HepG2 (cell line): Measurements from ENCODE around the gene MON1A. TPM values are rescaled to one million over a fixed set of nuclear protein-coding genes. Genes with fewer than 3 reads are reported as not detected.
A peak's percentile ranks its signal among the peaks of the same experiment; 100 is the strongest.

ENCODE experiments used
- ATAC-seq: fragments of 200-7000 bp; cut with Tn5 transposase; 3 replicates; pipeline ENCODE4 v1.9.1; 2020; ENCODE audit warnings: mild to moderate bottlenecking, moderate library complexity
- BruUV-seq: library from RNA; stranded (reverse); fragments of 400-500 nt; replicated peaks from 2 replicates; lab custom pipeline; 2021; lab: Mats Ljungman, UMichigan
- CTCF ChIA-PET: fragments of 300-600 bp; formaldehyde crosslinking; extraction: SDS; loops from one replicate; lab custom pipeline; 2021; ENCODE audit warnings: low total read pairs, inconsistent platforms, low intra/inter-chr PET ratio; lab: Yijun Ruan, JAX
- POLR2A ChIA-PET: fragments of 350-600 bp; sonication (Branson Sonifier 250); formaldehyde crosslinking; loops from one replicate; lab custom pipeline; 2020; ENCODE audit warnings: antibody characterized with exemption, inconsistent platforms; lab: Yijun Ruan, JAX
- DNase-seq: peaks from one replicate; pipeline ENCODE4 v3.0.0-alpha.2; 2015; ENCODE audit warnings: low spot score
- FAIRE-seq: peaks from 3 replicates; lab custom pipeline; 2011; peaks lifted over from hg19 to GRCh38; lab: Jason Lieb, UNC
- H2AFZ ChIP-seq: one replicate; pipeline ENCODE4 v1.6.1; 2011; ENCODE audit warnings: low read length, inconsistent platforms
- H3K27ac ChIP-seq: fragments of 300-600 bp; 3 replicates; pipeline ENCODE4 v1.8.0; 2011; ENCODE audit warnings: mixed run types, mild to moderate bottlenecking, mixed read lengths, low read length, inconsistent platforms; ENCODE audit not compliant: insufficient read depth; ENCODE audit errors: extremely low read length
- H3K27me3 ChIP-seq, 2 experiments: fragments of 200-600 bp in 1 of 2; 2 replicates in 1 of 2; 3 replicates in 1 of 2; pipeline versions ENCODE4 v1.6.0 to v1.8.0; 2011; ENCODE audit warnings: low read length in 2 of 2, mild to moderate bottlenecking in 2 of 2, moderate library complexity in 2 of 2, inconsistent platforms in 1 of 2; ENCODE audit not compliant: insufficient read depth in 2 of 2, control insufficient read depth in 1 of 2
- H3K36me3 ChIP-seq, 2 experiments: fragments of 200-600 bp in 1 of 2; replicated peaks in 1 of 2; 2 replicates in 1 of 2; 3 replicates in 1 of 2; pipeline versions ENCODE4 v1.5.1 to v1.8.0; 2011; ENCODE audit warnings: low read length in 2 of 2, inconsistent platforms in 1 of 2; ENCODE audit not compliant: insufficient read depth in 2 of 2, control insufficient read depth in 1 of 2
- H3K4me1 ChIP-seq: 2 replicates; pipeline ENCODE4 v1.5.1; 2012; ENCODE audit warnings: low read length, inconsistent platforms; ENCODE audit not compliant: insufficient read depth
- H3K4me2 ChIP-seq: 2 replicates; pipeline ENCODE4 v1.6.0; 2011; ENCODE audit warnings: low read depth, low read length, inconsistent platforms
- H3K4me3 ChIP-seq, 3 experiments: fragments of 200-600 bp in 1 of 3; sonication (generic), shearing (Covaris generic) in 1 of 3; replicated peaks in 1 of 3; 2 replicates each; pipeline ENCODE4 v1.5.1; 2011 to 2016; ENCODE audit warnings: low read length in 3 of 3, inconsistent platforms in 2 of 3, low read depth in 2 of 3, mild to moderate bottlenecking in 2 of 3, control low read depth in 1 of 3, mixed read lengths in 1 of 3; ENCODE audit not compliant: insufficient read depth in 1 of 3
- H3K79me2 ChIP-seq: one replicate; pipeline ENCODE4 v1.6.1; 2011; ENCODE audit warnings: low read length, inconsistent platforms; ENCODE audit not compliant: insufficient read depth
- H3K9ac ChIP-seq: 2 replicates; pipeline ENCODE4 v1.6.0; 2011; ENCODE audit warnings: mild to moderate bottlenecking, low read depth, low read length, inconsistent platforms; ENCODE audit not compliant: insufficient read depth
- H3K9me3 ChIP-seq: 2 replicates; pipeline ENCODE4 v1.5.1; 2012; ENCODE audit warnings: mild to moderate bottlenecking, low read length
- H4K20me1 ChIP-seq: 2 replicates; pipeline ENCODE4 v1.6.0; 2011; ENCODE audit warnings: inconsistent platforms, mild to moderate bottlenecking, low read length, moderate library complexity; ENCODE audit not compliant: insufficient read depth
- ATF4 ChIP-seq, 2 experiments: fragments of 450-650 bp in 1 of 2; sonication (generic) in 1 of 2; formaldehyde crosslinking; IDR thresholded peaks; 2 replicates each; pipeline versions ENCODE4 v1.5.0 to v1.8.0; 2020 to 2022; ENCODE audit warnings: mild to moderate bottlenecking in 1 of 2, missing genetic modification reagents in 1 of 2
- E2F2 ChIP-seq: sonication (generic); formaldehyde crosslinking; IDR thresholded peaks from 2 replicates; pipeline ENCODE4 v1.4.0; 2020; ENCODE audit warnings: missing genetic modification reagents, borderline replicate concordance
- EP300 ChIP-seq, 3 experiments: sonication (generic) in 1 of 3; formaldehyde crosslinking in 1 of 3; IDR thresholded peaks; 2 replicates each; pipeline versions ENCODE4 v1.5.1 to v1.6.1; 2011 to 2020; ENCODE audit warnings: low read depth in 2 of 3, low read length in 2 of 3, borderline replicate concordance in 1 of 3, improper control_type of control experiment in 1 of 3, mild to moderate bottlenecking in 1 of 3, missing genetic modification reagents in 1 of 3, moderate library complexity in 1 of 3
- IKZF5 ChIP-seq: IDR thresholded peaks from 2 replicates; pipeline ENCODE4 v1.6.1; 2018; ENCODE audit warnings: missing genetic modification reagents, mild to moderate bottlenecking, missing compliant biosample characterization
- KDM3A ChIP-seq: IDR thresholded peaks from 2 replicates; pipeline ENCODE4 v1.6.1; 2018; ENCODE audit warnings: low read depth, missing compliant biosample characterization
- MXI1 ChIP-seq: IDR thresholded peaks from 3 replicates; pipeline ENCODE4 v1.6.1; 2012; ENCODE audit warnings: low read depth, low read length, inconsistent platforms, borderline replicate concordance
- RBM22 ChIP-seq: fragments of 200-400 bp; formaldehyde crosslinking; optimal IDR thresholded peaks from 2 replicates; pipeline ENCODE3; 2017; ENCODE audit warnings: mild to moderate bottlenecking, low read length, moderate library complexity
- TCF7 ChIP-seq: sonication (generic); IDR thresholded peaks from 2 replicates; pipeline ENCODE4 v1.6.1; 2016; ENCODE audit warnings: antibody characterized with exemption, low read depth
- TIGD3 ChIP-seq: sonication (generic); formaldehyde crosslinking; IDR thresholded peaks from 2 replicates; pipeline ENCODE4 v1.5.1; 2020; ENCODE audit warnings: mild to moderate bottlenecking, missing genetic modification reagents, borderline replicate concordance
- ZEB1 ChIP-seq: IDR thresholded peaks from 2 replicates; pipeline ENCODE4 v1.6.1; 2012; ENCODE audit warnings: mild to moderate bottlenecking, low read depth, inconsistent platforms; ENCODE audit not compliant: insufficient replicate concordance
- ZNF205 ChIP-seq: IDR thresholded peaks from 2 replicates; pipeline ENCODE4 v1.6.1; 2018; ENCODE audit warnings: missing biosample characterization, missing genetic modification reagents
- ZNF251 ChIP-seq: sonication (generic); formaldehyde crosslinking; IDR thresholded peaks from 2 replicates; pipeline ENCODE4 v1.9.0; 2021; ENCODE audit warnings: mild to moderate bottlenecking, missing genetic modification reagents
- ZNF468 ChIP-seq: sonication (generic); formaldehyde crosslinking; IDR thresholded peaks from 2 replicates; pipeline ENCODE4 v1.8.0; 2022; ENCODE audit warnings: mild to moderate bottlenecking, moderate library complexity, missing genetic modification reagents
- ZNF605 ChIP-seq: sonication (generic); formaldehyde crosslinking; IDR thresholded peaks from 2 replicates; pipeline ENCODE4 v1.8.0; 2022; ENCODE audit warnings: mild to moderate bottlenecking, missing genetic modification reagents
- ZNF644 ChIP-seq: IDR thresholded peaks from 2 replicates; pipeline ENCODE4 v1.6.1; 2016; ENCODE audit warnings: low read depth
- ZNF7 ChIP-seq: IDR thresholded peaks from 2 replicates; pipeline ENCODE4 v1.6.1; 2016; ENCODE audit warnings: missing biosample characterization, missing genetic modification reagents
- ZSCAN29 ChIP-seq: sonication (generic); formaldehyde crosslinking; conservative IDR thresholded peaks from 2 replicates; pipeline ENCODE4 v1.4.0; 2020; ENCODE audit warnings: mild to moderate bottlenecking, missing genetic modification reagents
- WGBS: methylation state at CpG from one replicate; pipeline ENCODE4 v1.1.6; 2017; ENCODE audit warnings: low lambda C conversion rate; 5-methylcytosine and 5-hydroxymethylcytosine counted together
- in situ Hi-C: cut with HindIII; loops from 2 replicates; pipeline ENCODE4 v1.10.0; 2017; ENCODE audit warnings: low pct_unique_long_range_greater_than_20kb; ENCODE audit not compliant: extremely low pct_ligation_motif_present
- intact Hi-C: fragments of 100-400 bp; cut with micrococcal nuclease; formaldehyde crosslinking; loops from one replicate; pipeline ENCODE4 v1.10.0; 2022; ENCODE audit not compliant: unreplicated experiment
- polyA plus RNA-seq, 8 experiments: library from polyadenylated mRNA; depleted of rRNA in 3 of 8; stranded (reverse) in 7 of 8; unstranded in 1 of 8; fragments of >200 nt; fragmentation: Illumina TruSeq in 4 of 8; extraction: Trizol in 4 of 8; gene quantifications; 2 replicates each; pipeline versions ENCODE4 v1.2.1 to v1.2.3, GENCODE V29; 2011 to 2016; ENCODE audit warnings: low read depth in 4 of 8, missing spikeins in 1 of 8, mixed read lengths in 1 of 8; ENCODE audit not compliant: insufficient read depth in 1 of 8
- total RNA-seq, 5 experiments: library from RNA; depleted of rRNA; stranded (reverse); fragments of >200 nt; fragmentation: Illumina TruSeq; extraction: Trizol; gene quantifications; 2 replicates each; pipeline ENCODE4 v1.2.3, GENCODE V29; 2016; ENCODE audit warnings: low read depth in 1 of 5

The MON1A gene
- total and polyA plus RNA-seq, 2 of the 13 experiments (the other 11 are each of a cell fraction or from before 2014, with no cell fraction given), result 4.6 to 9.0 TPM

GRCh38 chr3:49901366-49902339 lies 28.0 kb downstream of the MON1A start:
- no peak overlapping the region for H2AFZ ChIP-seq
- no peaks in the 10 kb centered on the region for H3K79me2 ChIP-seq
- H3K9ac ChIP-seq, result no peak overlapping the region
- H3K4me3 ChIP-seq, result no peak overlapping the region
- BruUV-seq, result no TSS peak
- WGBS, result 7% methylated on average over 8 of the region's 11 CpGs
- intact Hi-C loops (loop anchor here (2.0 kb wide), 1 partner anchor 29 kb away; no protein-coding TSS in a partner anchor), in situ Hi-C loops (loop anchor here (10.0 kb wide), 1 partner anchor 97 kb away; the partner anchor contains the start of gene INKA1)
- TF ChIP-seq IKZF5 (CRISPR knock-in tag), result no peak
- no peak for TF ChIP-seq ZNF468 (CRISPR knock-in tag)
- TF ChIP-seq ATF4 (CRISPR knock-in tag; IDR thresholded peaks at IDR 0.05), result no peak
- no peak for TF ChIP-seq TCF7
- no peak for TF ChIP-seq EP300 (IDR thresholded peaks at IDR 0.05; ENCODE audit: low read depth in 2 of 2, low read length in 2 of 2)
- no peak for TF ChIP-seq EP300 (CRISPR knock-in tag; IDR thresholded peaks at IDR 0.05; ENCODE audit: borderline replicate concordance)
- TF ChIP-seq ZNF251, result no peak
- no peak for TF ChIP-seq ZNF605 (CRISPR knock-in tag)
- TF ChIP-seq KDM3A, result no peak
- TF ChIP-seq ZNF205 (CRISPR knock-in tag), result no peak
- TF ChIP-seq ZNF7 (CRISPR knock-in tag), result no peak
- TF ChIP-seq TIGD3 (CRISPR knock-in tag), result no peak
- TF ChIP-seq ZNF644 (CRISPR knock-in tag), result no peak
- no peak for TF ChIP-seq ZEB1
- TF ChIP-seq ZSCAN29, result no peak
- TF ChIP-seq E2F2, result no peak
- TF ChIP-seq RBM22, result no peak
- no peak for TF ChIP-seq MXI1
- ATAC-seq, result no peak
- H3K27ac ChIP-seq, result no peak overlapping the region
- CTCF ChIA-PET, result no interaction called here
- no peaks in the 10 kb centered on the region for H3K36me3 ChIP-seq
- no peak for FAIRE-seq
- no peaks in the 10 kb centered on the region for H4K20me1 ChIP-seq
- H3K27me3 ChIP-seq, result 0 out of 5 replicates have a peak, but pooled peaks cover 0 to 1% of the 10 kb centered on the region in 2 experiments
- peaks cover 45% of the 10 kb centered on the region for H3K4me1 ChIP-seq
- peak overlapping the region; percentile 39; the same call in 1 of the 2 replicates for H3K4me2 ChIP-seq
- no peaks in the 10 kb centered on the region for H3K9me3 ChIP-seq
- no peak for DNase-seq
- POLR2A ChIA-PET, result interaction anchor here (0.6 to 1.5 kb wide), 4 partner anchors 34 to 370 kb away, joined by 3 read pairs; partner anchors contain the start of genes INKA1 and RBM6
